ENCODE data around the gene FSD1.

The FSD1 gene

DNA sequence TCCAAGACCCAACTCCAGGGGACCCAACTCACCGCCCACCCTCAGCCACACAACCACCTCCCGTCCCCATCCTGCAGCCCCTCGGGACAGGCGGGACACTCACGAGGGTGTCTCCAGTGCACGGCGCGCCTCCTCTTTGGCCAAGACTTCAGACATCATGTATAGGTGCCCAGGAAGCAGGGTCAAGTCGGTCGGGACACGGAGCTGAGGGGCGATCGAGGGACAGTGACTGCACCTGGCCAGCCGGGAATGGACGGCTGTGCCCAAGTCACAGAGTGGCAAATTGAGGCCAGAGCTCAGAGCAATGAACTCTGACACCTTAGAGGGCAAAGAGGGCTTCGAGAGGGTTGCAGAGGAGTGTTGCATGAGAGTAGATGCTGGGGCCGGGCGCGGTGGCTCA lies 25.5 kb downstream of the FSD1 start:
- TF ChIP-seq, protein P1, sequence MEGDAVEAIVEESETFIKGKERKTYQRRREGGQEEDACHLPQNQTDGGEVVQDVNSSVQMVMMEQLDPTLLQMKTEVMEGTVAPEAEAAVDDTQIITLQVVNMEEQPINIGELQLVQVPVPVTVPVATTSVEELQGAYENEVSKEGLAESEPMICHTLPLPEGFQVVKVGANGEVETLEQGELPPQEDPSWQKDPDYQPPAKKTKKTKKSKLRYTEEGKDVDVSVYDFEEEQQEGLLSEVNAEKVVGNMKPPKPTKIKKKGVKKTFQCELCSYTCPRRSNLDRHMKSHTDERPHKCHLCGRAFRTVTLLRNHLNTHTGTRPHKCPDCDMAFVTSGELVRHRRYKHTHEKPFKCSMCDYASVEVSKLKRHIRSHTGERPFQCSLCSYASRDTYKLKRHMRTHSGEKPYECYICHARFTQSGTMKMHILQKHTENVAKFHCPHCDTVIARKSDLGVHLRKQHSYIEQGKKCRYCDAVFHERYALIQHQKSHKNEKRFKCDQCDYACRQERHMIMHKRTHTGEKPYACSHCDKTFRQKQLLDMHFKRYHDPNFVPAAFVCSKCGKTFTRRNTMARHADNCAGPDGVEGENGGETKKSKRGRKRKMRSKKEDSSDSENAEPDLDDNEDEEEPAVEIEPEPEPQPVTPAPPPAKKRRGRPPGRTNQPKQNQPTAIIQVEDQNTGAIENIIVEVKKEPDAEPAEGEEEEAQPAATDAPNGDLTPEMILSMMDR (conservative IDR thresholded peaks at IDR 0.05), result no peak
- H3K27ac ChIP-seq, result no peak overlapping the region

DNA sequence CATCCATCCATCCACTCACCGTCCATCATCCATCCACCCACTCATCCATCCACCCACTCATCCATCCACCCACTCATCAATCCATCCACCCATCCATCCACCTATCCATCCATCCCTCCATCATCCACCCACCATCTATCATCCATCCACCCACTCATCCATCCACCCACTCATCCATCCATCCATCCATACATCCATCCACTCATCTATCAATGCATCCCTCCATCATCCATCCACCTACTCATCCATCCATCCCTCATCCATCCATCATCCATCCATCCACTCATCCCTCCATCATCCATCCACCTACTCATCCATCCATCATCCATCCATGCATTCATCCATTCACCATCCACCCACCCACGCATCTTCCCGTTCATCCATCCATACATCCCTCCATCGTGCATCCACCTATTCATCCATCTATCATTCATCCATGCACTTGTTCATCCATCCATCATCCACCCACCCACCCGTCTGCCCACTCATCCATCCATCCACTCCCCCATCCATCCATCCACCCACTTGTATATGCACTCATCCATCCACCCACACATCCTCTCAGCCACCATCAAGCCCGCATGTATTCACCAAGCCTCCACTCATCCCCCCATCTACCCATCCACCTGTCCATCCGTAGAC lies 30.7 kb downstream of the FSD1 start:
- TF ChIP-seq, protein P1 (conservative IDR thresholded peaks at IDR 0.05), result no peak
- H3K27ac ChIP-seq, result no peak overlapping the region

DNA sequence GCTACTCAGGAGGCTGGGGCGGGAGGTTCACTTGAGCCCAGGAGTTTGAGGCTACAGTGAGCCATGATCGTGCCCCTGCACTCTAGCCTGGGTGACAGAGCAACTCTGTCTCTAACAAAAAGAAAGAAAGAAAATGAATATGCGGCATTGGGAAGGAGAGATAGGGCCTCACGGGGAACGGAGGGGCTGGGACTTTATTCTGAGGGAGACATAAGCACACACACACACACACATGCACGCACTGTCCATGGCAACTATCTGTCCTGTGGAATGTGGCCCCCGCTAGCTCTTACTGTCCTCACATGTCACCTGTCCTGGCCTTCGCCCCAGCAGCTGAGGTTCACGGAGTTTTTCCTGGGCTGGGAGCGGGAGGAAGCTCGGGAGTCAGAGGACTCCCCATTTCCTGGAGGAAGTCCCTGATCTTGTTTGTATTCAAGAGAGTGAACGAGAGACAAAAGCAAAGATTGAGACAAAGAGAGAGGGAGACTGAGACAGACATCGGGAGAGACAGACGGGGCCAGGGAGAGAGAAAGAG lies 33.6 kb downstream of the FSD1 start:
- H3K27ac ChIP-seq, result peak overlapping the region; percentile 85
- TF ChIP-seq, protein P1 (conservative IDR thresholded peaks at IDR 0.05), result no peak

DNA sequence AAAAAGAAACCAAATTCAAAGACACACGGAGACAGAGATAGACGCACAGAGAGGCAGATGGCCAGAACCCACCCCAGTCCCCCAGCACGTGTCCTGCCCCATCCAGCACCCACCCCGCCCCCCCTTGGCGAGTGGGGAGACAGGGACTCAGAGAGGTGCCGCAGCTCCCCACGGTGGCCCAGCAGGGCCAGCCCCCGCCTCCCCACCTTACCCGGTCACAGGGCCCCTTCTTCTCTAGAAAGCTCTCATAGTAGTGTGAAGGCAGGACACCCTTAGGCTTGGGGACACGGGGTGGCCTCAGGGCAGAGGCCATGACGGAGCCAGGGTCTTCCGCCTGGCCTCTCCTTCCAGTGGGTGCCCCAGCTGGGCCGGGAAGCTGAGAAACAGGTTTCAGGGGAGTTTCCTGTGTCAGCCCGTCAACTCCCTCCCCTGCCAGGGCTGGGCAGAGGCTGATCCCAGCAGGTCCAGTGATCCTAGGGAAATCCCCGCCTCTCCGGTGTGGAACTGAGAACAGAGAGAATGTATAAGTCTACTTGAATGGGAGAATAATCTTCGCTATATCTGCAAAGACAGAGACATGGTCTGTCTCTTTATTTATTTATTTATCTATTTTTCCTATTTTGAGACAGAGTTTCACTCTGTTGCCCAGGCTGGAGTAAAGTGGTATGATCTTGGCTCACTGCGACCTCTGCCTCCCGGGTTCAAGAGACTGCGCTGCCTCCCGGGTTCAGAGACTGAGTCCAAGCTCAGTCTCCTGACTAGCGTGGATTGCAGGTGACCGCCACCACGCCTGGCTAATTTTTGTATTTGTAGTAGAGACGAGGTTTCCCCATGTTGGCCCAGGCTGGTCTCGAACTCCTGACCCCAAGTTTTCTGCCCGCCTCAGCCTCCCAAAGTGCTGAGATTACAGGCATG lies 34.3 kb downstream of the FSD1 start, which contains the start of gene STAP2:
TSS of gene STAP2 (minus strand) at position 387 of the 915 bp plus-strand sequence. CDS start at position 313, 74 bp downstream.
- TF ChIP-seq, protein P1 (conservative IDR thresholded peaks at IDR 0.05), result no peak
- peak within 1 kb of the TSS; percentile 85 for H3K27ac ChIP-seq

DNA sequence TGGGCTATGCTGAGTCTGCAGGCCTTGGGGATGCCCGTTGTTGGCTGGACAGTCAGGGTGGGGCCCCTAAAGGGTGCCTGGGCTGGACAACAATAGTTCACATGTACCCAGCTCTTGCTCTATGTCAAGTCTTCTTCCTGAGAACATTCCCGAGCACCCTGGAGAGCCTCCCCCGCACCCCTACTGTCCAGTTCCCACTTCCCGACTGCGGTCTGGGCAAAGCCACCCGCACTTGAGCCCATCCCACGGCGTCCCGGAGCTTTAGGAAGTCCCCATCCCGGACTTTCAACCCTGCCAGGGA lies 37.9 kb downstream of the FSD1 start:
- H3K27ac ChIP-seq, result peak overlapping the region; percentile 69
- TF ChIP-seq, protein P1 (conservative IDR thresholded peaks at IDR 0.05), result no peak

DNA sequence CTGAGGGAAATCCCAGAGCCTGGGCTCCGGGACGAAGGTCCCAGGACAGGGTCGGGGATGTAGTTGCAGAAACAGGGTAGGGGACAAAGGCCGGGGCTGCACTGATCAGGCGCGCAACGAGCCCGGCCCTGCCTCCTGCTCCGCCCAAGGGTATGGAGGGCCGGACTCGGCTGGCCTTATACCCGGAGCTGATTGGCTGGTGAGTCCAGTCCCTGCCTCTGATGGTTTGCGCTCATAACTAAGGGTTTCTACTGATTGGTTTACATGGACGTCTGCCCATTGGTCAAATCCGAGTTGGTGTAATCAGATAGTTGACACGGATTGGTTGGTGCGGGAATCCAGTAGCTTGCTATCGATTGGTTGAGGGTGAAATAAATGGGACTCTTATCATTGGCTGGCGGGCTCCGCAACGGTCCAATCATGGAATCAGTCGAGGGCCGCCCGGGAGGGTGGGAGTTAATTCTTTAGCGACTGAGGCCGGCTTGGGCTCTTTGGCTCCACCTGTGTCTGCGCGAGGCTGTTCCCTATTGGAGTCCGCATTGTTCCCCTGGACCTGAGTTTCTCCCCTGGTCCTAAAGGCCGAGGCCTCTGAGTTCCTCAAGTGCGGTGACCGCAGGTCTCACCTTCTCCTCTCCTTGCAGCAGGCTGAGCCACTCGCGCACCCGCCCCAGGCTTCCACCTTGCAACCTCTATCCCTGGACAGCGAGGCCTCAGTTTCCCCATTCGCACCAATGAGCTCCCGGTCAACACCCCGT lies 38.4 kb downstream of the FSD1 start:
- peak overlapping the region; percentile 69 for H3K27ac ChIP-seq
- TF ChIP-seq, protein P1 (conservative IDR thresholded peaks at IDR 0.05), result no peak; the same call in 1 of the 2 replicates
